ENCODE data around the gene SGTA.

DNA sequence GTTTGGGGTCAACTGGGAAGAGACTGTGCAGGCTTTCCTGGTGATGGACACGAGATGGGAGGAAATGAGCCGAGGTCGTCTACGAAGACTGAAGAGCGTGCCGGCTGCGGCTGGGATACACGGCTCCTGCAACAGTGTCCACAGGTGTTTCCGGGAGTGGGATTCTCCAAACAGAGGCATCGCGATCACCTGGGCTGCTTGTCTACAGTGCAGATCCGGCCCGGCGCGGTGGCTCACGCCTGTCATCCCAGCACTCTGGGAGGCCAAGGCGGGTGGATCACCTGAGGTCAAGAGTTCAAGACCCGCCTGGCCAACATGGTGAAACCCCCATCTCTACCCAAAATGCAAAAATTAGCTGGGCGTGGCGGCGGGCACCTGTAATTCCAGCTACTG is 31.6 kb downstream of the SGTA start:
- TF ChIP-seq, protein P1, sequence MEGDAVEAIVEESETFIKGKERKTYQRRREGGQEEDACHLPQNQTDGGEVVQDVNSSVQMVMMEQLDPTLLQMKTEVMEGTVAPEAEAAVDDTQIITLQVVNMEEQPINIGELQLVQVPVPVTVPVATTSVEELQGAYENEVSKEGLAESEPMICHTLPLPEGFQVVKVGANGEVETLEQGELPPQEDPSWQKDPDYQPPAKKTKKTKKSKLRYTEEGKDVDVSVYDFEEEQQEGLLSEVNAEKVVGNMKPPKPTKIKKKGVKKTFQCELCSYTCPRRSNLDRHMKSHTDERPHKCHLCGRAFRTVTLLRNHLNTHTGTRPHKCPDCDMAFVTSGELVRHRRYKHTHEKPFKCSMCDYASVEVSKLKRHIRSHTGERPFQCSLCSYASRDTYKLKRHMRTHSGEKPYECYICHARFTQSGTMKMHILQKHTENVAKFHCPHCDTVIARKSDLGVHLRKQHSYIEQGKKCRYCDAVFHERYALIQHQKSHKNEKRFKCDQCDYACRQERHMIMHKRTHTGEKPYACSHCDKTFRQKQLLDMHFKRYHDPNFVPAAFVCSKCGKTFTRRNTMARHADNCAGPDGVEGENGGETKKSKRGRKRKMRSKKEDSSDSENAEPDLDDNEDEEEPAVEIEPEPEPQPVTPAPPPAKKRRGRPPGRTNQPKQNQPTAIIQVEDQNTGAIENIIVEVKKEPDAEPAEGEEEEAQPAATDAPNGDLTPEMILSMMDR (IDR thresholded peaks at IDR 0.05; ENCODE audit: control extremely low read depth in 1 of 3, insufficient read depth in 1 of 3, low read depth in 1 of 3, low read length in 3 of 3), result no peak
- TF ChIP-seq POLR2AphosphoS5 (IDR thresholded peaks at IDR 0.05; ENCODE audit: low read depth, low read length) (no peak), RAD21 (IDR thresholded peaks at IDR 0.05 in 1 of 2, conservative IDR thresholded peaks at IDR 0.05 in 1 of 2; ENCODE audit: low read depth in 2 of 2, low read length in 2 of 2) (no peak), SIRT6 (IDR thresholded peaks at IDR 0.05; ENCODE audit: low read length) (no peak), SP4 (IDR thresholded peaks at IDR 0.05; ENCODE audit: low read length) (no peak), RFX5 (IDR thresholded peaks at IDR 0.05; ENCODE audit: borderline replicate concordance, low read depth, low read length) (no peak), TEAD4 (IDR thresholded peaks at IDR 0.05; ENCODE audit: low read depth, low read length) (no peak)

All from H1 (cell line).